ENCODE data around the gene PCDHB3.
"Not testable (repeated sequence)": the region's sequence is repeated elsewhere in the genome, so short reads cannot be mapped to it uniquely, and the experiment has no call there.

DNA sequence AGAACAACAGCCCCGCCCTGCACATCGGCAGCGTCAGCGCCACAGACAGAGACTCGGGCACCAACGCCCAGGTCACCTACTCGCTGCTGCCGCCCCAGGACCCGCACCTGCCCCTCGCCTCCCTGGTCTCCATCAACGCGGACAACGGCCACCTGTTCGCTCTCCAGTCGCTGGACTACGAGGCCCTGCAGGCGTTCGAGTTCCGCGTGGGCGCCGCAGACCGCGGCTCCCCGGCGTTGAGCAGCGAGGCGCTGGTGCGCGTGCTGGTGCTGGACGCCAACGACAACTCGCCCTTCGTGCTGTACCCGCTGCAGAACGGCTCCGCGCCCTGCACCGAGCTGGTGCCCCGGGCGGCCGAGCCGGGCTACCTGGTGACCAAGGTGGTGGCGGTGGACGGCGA is 4.1 kb upstream of the PCDHB3 start:
- TF ChIP-seq, protein P1, sequence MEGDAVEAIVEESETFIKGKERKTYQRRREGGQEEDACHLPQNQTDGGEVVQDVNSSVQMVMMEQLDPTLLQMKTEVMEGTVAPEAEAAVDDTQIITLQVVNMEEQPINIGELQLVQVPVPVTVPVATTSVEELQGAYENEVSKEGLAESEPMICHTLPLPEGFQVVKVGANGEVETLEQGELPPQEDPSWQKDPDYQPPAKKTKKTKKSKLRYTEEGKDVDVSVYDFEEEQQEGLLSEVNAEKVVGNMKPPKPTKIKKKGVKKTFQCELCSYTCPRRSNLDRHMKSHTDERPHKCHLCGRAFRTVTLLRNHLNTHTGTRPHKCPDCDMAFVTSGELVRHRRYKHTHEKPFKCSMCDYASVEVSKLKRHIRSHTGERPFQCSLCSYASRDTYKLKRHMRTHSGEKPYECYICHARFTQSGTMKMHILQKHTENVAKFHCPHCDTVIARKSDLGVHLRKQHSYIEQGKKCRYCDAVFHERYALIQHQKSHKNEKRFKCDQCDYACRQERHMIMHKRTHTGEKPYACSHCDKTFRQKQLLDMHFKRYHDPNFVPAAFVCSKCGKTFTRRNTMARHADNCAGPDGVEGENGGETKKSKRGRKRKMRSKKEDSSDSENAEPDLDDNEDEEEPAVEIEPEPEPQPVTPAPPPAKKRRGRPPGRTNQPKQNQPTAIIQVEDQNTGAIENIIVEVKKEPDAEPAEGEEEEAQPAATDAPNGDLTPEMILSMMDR (conservative IDR thresholded peaks at IDR 0.05) = not testable (repeated sequence)
- TF ChIP-seq ZFX (IDR thresholded peaks at IDR 0.05) = not testable (repeated sequence)

All from C4-2B (cell line).